Upper lobe of right lung (tissue), 1 donor: Measurements from ENCODE around the gene CHCHD3. TPM values are rescaled to one million over a fixed set of nuclear protein-coding genes. Genes with fewer than 3 reads are reported as not detected.

Source experiments
- ATAC-seq: fragments of 200-7000 bp; cut with Tn5 transposase; one replicate; pipeline ENCODE4 v1.9.1; 2020; ENCODE audit warnings: mild to moderate bottlenecking, moderate library complexity
- DNase-seq: peaks from one replicate; pipeline ENCODE4 v3.0.0-alpha.2; 2020
- H3K27ac ChIP-seq: fragments of 200-600 bp; one replicate; pipeline ENCODE4 v1.8.0; 2022
- H3K27me3 ChIP-seq: fragments of 200-600 bp; one replicate; pipeline ENCODE4 v1.8.0; 2022; ENCODE audit warnings: mild to moderate bottlenecking
- H3K36me3 ChIP-seq: fragments of 200-600 bp; one replicate; pipeline ENCODE4 v1.8.0; 2022
- H3K4me1 ChIP-seq: fragments of 200-600 bp; one replicate; pipeline ENCODE4 v1.8.0; 2022
- H3K4me3 ChIP-seq: fragments of 200-600 bp; one replicate; pipeline ENCODE4 v1.8.0; 2022; ENCODE audit warnings: mild to moderate bottlenecking
- H3K9me3 ChIP-seq: fragments of 200-600 bp; one replicate; pipeline ENCODE4 v1.8.0; 2022
- CTCF ChIP-seq: fragments of 200-600 bp; IDR thresholded peaks from one replicate; pipeline ENCODE4 v1.8.0; 2022; ENCODE audit warnings: antibody characterized with exemption
- intact Hi-C: fragments of 100-400 bp; cut with DNase I; formaldehyde crosslinking; loops from one replicate; pipeline ENCODE4 v1.11.0; 2022
- total RNA-seq: library from RNA; stranded (reverse); fragmentation: NEBNext Ultra II Directional; extraction: Animal tissue kit (Norgen Biotek cat#: 25700); gene quantifications from one replicate; pipeline ENCODE4 v1.2.1, GENCODE V29; 2021
- donor health status: DM: no; HTN: yes; CAD: no; lungs with severe emphysema.

The CHCHD3 gene
- total RNA-seq, 1 donor from 2014 or later: 43.0 TPM

- no peaks in the 10 kb centered on the region for H3K4me1 ChIP-seq
- H3K27me3 ChIP-seq: no peaks in the 10 kb centered on the region
- intact Hi-C loops: no loop called here
- no peak overlapping the region for H3K4me3 ChIP-seq
- TF ChIP-seq CTCF: no peak
- no peak for ATAC-seq
- no peaks in the 10 kb centered on the region for H3K36me3 ChIP-seq
- H3K9me3 ChIP-seq: no peaks in the 10 kb centered on the region
- DNase-seq: no peak
- H3K27ac ChIP-seq: no peak overlapping the region
These were observed 37.2 kb upstream of the CHCHD3 start for GRCh38 chr7:133119067-133119466.

DNA sequence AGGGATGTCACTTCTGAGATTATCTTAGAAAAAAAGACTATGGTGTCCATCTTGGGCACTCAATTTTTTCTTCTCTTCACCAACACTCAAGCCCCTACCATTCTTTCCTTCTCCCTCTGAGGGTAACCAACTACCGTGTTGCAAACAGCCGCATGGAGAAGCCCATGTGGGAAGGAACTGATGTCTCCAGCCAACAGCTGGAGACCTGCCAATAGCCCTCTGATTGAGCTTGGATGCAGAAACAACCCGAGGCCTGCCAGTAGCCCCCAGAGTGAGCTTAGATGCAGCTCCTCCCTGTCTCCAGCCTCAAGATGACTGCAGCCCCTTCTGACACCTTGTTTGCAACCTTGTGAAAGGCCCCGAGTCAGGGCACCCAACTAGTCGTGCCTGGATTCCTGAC, 36.4 kb upstream of the CHCHD3 start:
- Histone ChIP-seq H3K27ac (no peak overlapping the region), H3K36me3 (no peaks in the 10 kb centered on the region), H3K27me3 (no peaks in the 10 kb centered on the region), H3K4me3 (no peak overlapping the region), H3K9me3 (no peaks in the 10 kb centered on the region), H3K4me1 (no peaks in the 10 kb centered on the region)
- no peak for DNase-seq
- ATAC-seq: no peak
- intact Hi-C loops: no loop called here
- no peak for TF ChIP-seq CTCF

DNA sequence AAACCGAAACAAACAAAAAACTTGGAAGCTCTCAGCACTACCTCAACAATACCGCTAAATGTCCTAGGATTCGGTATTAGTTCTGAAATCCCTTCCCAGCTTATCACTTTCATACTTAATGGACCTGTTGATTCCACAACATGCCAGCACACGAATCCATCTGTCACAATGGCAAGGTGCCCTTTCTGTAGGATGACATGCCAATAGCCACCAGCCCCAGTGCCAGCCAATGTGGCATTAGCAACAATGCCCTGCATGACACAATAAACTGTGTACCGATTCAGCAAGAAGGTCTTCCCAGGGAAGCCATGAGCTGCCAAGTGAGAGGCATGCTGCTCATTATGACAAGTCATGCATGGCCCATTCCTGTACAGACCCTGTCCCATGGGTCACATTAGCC, 35.6 kb upstream of the CHCHD3 start:
- ATAC-seq (no peak), DNase-seq (no peak)
- Histone ChIP-seq H3K27me3 (no peaks in the 10 kb centered on the region), H3K27ac (no peak overlapping the region), H3K4me3 (no peak overlapping the region), H3K9me3 (no peaks in the 10 kb centered on the region), H3K4me1 (no peaks in the 10 kb centered on the region), H3K36me3 (no peaks in the 10 kb centered on the region)
- TF ChIP-seq CTCF: no peak
- intact Hi-C loops: no loop called here

DNA sequence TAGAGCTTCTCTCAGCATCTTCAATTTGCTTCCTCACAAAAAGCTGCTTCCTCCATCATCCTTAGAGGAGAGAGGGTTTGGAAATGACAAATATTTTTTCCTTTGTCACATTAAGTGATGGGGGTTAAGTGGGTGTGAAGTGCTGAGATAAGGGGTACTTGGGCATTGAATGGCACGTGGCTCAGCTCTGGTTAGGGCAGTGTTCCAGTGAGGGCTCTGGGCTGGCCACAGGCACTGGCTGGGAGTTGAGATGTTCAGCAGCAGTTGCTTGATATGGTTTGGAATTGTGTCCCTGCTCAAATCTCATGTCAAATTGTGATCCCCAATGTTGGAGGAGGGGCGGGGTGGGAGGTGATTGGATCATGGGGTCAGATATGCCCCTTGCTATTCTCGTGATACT, 33.7 kb upstream of the CHCHD3 start:
- H3K4me3 ChIP-seq: no peak overlapping the region
- no peaks in the 10 kb centered on the region for H3K9me3 ChIP-seq
- H3K27ac ChIP-seq: no peak overlapping the region
- H3K4me1 ChIP-seq: no peaks in the 10 kb centered on the region
- DNase-seq: no peak
- intact Hi-C loops: no loop called here
- no peaks in the 10 kb centered on the region for H3K27me3 ChIP-seq
- TF ChIP-seq CTCF: no peak
- H3K36me3 ChIP-seq: no peaks in the 10 kb centered on the region
- peak; percentile 53 for ATAC-seq

GRCh38 chr7:133114519-133114918, 32.6 kb upstream of the CHCHD3 start:
- TF ChIP-seq CTCF: no peak
- no peaks in the 10 kb centered on the region for H3K4me1 ChIP-seq
- H3K27me3 ChIP-seq: no peaks in the 10 kb centered on the region
- no peak overlapping the region for H3K4me3 ChIP-seq
- DNase-seq (no peak), ATAC-seq (no peak)
- no peaks in the 10 kb centered on the region for H3K36me3 ChIP-seq
- H3K9me3 ChIP-seq: no peaks in the 10 kb centered on the region
- intact Hi-C loops: no loop called here
- H3K27ac ChIP-seq: no peak overlapping the region

GRCh38 chr7:133112976-133113375, 31.1 kb upstream of the CHCHD3 start:
- Histone ChIP-seq H3K4me1 (no peaks in the 10 kb centered on the region), H3K4me3 (no peak overlapping the region), H3K36me3 (no peaks in the 10 kb centered on the region), H3K27ac (no peak overlapping the region), H3K9me3 (no peaks in the 10 kb centered on the region), H3K27me3 (peaks cover 3% of the 10 kb centered on the region)
- ATAC-seq (no peak), DNase-seq (no peak)
- TF ChIP-seq CTCF: no peak
- intact Hi-C loops: no loop called here
